SH-SY5Y (cell line): ENCODE measurements around the gene PSD2.

Experiments
- GATA2 ChIP-seq: IDR thresholded peaks from 2 replicates; pipeline ENCODE4 v1.6.1; 2011; ENCODE audit warnings: mild to moderate bottlenecking, low read depth, low read length
- GATA3 ChIP-seq: IDR thresholded peaks from 2 replicates; pipeline ENCODE4 v1.6.1; 2011; ENCODE audit warnings: low read depth, mild to moderate bottlenecking, low read length, moderate library complexity

DNA sequence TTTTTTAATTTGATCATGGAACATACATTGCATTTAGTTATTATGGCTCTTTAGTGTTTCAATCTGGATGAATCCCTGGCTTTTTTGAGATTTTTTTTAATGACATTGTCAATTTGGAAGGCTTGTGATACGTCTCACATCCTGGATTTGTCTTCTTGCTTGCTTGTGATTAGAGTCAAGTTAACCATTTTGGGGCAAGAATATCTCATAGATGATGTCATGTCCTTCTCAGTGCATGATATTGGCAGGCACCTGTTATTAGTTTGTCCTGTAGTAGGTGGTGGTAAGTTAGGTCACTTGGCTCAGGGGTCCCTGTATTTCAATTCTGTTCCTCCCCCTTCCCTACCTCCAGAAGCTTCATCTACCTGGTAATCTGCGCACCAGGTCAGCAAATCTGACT is 3.3 kb downstream of the PSD2 start:
- TF ChIP-seq GATA2 (no peak), GATA3 (no peak)
